GM20000 (cell line): ENCODE measurements around the gene FYN.

Experiments used
- DNase-seq: peaks from one replicate; pipeline ENCODE4 v3.0.0; 2012; ENCODE audit warnings: low spot score
- CTCF ChIP-seq: IDR thresholded peaks from 2 replicates; pipeline ENCODE4 v1.5.1; 2012; ENCODE audit warnings: mild to moderate bottlenecking, control low read depth; ENCODE audit errors: extremely low read depth, missing control alignments

Gene FYN

GRCh38 chr6:111810294-111811131 is 62.7 kb downstream of the FYN start:
- no peak for DNase-seq
- no peak for TF ChIP-seq CTCF

GRCh38 chr6:111809766-111810165 is 63.5 kb downstream of the FYN start:
- no peak for TF ChIP-seq CTCF
- no peak for DNase-seq

GRCh38 chr6:111809264-111809663 is 64.0 kb downstream of the FYN start:
- DNase-seq, result no peak
- no peak for TF ChIP-seq CTCF

GRCh38 chr6:111808493-111808892 is 64.8 kb downstream of the FYN start:
- DNase-seq, result no peak
- no peak for TF ChIP-seq CTCF

- DNase-seq, result no peak
- no peak for TF ChIP-seq CTCF
These were observed 66.4 kb downstream of the FYN start for GRCh38 chr6:111806561-111807497.

- no peak for TF ChIP-seq CTCF
- no peak for DNase-seq
These were observed 67.1 kb downstream of the FYN start for GRCh38 chr6:111806165-111806547.
